Activated gamma-delta T cell treated with anti-CD3 and anti-CD28 coated beads, Interleukin-2, amount 50 U/mL, for 16 hours (primary cell): ENCODE measurements around the gene HSD17B12.

Experiments
- DNase-seq: peaks from one replicate; pipeline ENCODE4 v3.0.0-alpha.2; 2020; ENCODE audit warnings: low read depth

The HSD17B12 gene

DNA sequence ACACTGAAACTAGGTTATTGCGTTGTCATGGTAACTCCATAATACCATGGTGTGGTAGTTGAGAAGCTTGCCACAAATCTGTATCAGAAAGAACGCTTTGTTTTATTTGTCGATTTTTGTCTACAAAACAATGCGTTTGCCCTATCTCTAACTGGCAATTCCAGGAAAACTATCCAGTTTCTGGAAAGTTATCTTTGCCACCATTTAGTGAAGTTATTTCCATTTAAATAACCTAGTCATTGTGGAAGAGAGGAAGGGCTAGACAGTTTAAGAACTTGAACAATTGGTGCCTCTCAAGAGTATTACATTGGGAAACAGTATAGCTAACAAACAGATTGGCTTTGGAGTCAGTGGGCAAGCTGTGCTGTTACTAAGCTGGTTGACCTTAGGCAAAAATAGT, 7.9 kb downstream of the HSD17B12 start:
- no peak for DNase-seq

DNA sequence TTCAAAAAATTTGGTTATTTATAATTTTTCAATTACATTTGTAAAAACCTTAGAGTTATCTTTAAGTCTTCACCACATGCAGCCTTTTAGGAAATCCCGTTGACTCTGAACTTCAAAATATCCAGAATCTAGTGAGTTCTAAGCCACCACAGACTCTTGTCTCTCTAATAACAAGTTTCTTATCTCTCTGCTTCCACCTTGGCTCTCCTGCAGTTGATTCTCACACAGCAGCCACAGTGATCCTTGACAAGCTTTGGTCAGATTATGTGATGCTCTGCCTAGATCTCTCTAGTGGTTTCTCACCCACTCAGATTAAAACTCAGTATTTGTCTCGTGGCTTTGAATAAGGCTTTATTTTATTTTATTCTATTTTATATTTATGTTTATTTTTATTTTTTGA, 8.6 kb downstream of the HSD17B12 start:
- no peak for DNase-seq

DNA sequence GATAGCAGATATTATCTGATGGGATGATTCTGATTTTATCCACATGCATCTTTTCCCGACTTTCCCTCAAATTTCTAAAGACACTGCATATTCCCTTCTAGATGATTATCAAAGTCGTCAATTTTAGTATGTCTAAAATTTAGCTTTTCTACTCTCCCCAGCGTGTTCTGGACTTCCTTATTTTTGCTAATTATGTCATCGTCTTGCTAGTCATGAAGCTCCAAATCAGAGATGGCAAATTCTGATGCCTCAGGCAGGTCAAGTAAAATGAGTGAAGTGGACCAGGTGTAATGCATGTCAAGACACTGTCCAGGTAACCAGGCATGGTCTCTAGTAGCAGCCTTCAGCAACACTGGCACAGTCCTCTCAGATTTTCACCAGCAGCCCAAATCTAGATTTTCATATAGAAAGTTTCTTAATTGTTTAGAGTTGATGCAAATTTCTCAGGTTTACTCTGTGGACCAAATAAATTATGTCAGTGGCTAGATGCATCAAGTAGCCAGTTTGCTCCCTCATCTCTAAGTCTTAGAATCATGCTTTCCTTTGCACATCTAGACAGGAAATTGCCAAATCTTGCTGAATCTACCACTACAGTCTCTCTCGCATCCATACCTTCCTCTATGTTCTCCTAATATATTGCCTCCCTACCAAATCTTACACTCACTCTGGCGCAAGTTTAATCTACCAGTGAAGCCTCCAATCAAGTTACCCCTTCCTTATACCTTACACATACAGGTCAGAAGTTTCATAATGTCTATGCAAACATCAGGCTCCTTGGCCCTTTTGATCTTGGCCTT, 10.6 kb downstream of the HSD17B12 start:
- no peak for DNase-seq

DNA sequence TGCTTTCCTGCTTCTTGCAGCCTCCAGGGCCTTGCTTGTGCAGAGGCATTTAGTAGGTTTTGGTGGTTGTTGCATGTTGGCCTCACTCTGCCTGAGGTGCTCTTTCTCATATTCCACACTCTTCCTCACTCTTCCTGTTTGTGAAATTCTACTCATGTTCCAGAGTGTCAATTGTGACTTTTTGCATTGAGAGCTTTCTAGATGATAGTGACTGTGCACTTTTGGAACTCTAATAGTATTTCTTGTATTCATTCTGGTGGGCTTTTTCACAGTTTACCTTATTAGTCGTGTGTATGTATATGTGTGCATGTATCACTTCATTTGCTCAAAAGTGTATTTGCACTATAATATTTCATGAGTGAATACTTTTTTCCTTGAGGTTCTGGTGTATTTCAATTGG, 11.3 kb downstream of the HSD17B12 start:
- no peak for DNase-seq

DNA sequence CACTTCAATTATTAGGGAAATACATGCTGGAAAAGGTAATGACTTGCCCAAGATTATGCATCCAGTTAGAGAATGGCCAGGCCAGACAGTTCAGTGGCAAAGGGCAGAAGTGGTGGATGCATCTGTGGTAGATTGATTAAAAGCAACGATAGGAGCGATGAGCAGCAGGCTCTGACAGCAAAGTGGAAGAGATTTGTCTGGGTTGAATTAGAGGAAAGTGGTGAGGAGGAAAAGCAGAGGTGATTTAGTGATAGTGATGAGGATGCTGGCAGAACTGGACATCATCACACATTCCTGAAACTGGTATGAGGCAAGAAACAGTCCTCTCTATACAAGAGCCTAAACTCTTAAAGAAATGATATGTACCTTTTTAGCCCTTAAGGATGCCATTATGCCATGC, 12.5 kb downstream of the HSD17B12 start:
- DNase-seq: no peak

DNA sequence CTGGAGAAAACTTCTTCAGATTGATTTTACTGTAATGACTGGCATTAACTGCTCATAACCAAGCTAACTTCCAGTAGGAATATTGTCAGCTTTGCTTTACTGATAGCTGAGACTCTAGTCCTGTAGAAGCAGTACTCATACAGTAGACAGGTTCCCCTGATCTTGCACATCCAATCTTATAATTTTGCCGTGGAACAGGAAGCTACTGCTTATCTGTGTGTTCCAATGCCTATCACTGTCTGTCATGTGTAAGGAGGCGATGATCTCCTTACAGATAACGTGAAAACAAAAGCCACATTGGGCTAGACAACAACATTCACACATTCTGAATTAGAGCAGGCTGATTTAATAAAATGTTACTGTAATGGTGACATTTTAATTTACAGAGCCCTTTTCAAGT, 13.2 kb downstream of the HSD17B12 start:
- no peak for DNase-seq

DNA sequence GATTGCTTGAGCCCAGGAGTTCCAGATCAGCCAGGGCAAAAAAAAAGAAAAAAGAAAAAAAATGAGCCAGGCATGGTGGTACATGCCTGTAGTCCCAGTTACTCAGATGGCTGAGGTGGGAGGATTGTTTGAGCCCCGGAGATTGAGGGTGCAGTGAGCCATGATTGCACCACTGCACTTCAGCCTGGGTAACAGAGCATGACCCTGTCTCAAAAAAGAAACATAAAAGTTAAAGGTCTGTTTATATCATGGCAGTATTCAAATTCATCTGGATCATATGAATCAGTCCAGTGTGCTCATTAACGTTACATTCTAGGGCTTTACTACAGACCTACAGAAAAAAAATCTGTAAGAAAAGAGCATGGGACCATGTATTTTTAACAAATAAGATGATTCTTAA, 13.9 kb downstream of the HSD17B12 start:
- no peak for DNase-seq

DNA sequence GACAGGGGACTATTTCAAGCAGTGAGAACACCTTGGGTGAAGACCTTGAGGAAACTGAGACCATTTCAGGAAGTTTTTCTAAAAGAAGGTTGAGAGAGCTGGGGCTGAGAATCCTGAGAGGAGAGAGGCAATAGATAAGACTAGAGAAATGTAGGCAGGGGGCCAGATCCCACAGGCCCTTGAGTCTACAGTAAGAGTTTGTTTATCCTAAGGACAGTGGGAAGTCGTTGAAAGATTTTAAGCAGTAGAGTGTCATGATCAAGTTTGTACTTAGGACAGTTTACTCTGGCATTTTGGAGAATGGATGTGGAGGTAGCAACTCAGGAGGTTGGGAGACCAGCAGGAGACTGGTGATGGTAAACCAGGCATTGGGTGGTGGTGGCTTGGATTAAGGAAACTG, 17.1 kb downstream of the HSD17B12 start:
- DNase-seq: no peak

DNA sequence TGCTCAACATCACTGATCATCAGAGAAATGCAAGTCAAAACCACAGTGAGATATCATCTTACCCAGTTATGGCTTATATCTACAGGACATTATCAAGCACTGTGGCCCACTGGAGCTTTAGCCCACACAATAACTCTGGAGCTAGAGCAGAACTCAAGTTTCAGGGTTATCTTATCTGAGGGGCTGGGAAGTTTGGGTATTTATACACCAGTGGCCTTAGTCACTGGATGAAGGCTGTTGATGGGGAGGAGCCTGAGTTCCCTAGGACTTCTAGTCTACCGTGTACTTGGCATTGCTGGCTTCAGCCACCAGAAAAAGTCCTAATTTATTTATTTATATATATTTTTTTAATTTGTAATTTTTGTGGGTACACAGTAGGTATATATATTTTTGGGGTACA, 19.3 kb downstream of the HSD17B12 start:
- DNase-seq: no peak

DNA sequence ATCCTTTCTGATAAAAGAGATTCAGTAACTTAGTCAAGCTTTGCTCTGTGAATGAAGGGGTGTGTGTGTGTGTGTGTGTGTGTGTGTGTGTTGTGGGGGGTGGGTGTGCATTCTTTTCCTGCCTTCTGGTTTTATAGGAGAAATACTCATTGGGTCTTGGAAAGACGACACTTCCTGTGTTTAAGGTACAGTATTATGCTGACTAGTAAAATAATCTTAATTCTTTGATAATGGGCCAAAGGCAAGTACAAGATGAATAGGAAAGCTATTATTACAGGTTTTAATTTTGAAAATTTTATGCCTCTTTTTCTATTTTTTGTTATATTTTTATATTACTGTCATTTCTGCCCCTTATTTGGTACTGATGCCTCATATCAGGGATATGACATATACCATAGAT, 26.1 kb downstream of the HSD17B12 start:
- DNase-seq: no peak

DNA sequence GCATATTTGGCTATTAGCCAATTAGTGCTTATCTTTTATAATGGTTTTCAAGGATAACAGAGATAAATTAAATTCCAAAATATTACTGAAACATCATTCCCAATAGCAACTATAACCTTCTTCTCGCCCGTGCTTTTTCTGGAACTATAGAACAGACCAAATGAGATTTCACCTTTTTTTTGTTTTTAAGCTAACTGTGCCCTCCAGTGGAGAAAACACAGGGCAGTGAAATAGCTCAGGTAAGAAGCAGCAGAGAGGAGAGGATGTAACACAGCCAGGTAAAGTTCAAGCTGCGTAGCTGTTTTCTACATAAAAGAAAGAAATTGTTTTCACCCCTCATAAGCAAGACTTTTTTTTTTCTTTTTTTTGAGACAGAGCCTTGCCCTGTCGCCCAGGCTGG, 28.2 kb downstream of the HSD17B12 start:
- no peak for DNase-seq

DNA sequence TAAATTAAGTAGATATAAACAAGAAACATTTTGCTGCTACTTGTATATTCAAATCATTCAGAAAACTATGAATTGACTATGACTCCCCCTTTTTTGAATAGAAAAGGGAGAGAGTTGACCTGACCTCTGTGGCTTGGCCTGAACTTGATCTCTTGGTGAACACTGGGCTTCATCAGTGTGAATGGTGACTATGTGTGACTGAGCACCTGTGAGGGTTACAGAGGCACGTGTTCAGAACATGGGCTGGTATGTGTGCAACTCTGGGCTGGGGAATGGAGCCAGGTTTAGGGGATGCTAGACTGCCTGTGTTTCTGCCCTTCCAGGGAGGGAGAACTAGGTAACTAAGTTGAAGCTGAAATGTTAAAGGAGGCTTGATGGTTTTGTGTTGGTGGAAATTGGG, 29.2 kb downstream of the HSD17B12 start:
- DNase-seq: no peak

DNA sequence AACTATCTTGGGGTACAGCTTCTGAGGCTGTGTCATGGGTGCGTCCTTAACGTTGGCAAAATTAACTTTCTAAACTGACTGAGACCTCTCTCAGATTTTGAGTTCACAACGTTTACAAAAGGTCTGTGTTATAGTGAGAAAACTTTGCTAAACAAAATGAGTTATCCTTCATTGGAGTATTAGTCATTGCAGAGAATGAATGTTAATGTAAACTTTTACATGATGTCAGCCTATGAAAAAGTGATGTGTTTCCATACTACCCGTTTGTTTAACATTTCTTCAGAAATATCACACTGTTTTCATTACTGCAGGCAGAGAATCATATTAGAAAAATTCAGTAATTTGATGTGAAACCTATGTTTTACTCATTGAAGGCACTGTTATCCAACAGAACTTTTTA, 32.1 kb downstream of the HSD17B12 start:
- no peak for DNase-seq

DNA sequence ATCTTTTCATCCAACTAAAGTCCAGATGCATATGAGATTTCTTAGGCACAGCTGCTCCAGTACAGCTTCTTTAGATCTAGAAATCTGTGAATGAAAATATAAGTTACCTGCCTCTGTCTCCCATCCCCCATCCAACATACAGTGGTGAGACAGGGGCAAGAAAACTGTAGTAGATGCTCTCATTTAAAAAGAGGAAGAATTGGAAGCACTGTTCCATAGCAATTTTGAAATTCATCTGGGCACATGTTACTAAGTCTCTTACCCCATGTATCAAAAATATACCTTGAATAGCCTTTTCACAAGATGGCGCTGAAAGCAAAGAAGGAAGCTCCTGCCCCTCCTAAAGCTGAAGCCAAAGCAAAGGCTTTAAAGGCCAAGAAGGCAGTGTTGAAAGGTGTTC, 37.8 kb downstream of the HSD17B12 start:
- no peak for DNase-seq

DNA sequence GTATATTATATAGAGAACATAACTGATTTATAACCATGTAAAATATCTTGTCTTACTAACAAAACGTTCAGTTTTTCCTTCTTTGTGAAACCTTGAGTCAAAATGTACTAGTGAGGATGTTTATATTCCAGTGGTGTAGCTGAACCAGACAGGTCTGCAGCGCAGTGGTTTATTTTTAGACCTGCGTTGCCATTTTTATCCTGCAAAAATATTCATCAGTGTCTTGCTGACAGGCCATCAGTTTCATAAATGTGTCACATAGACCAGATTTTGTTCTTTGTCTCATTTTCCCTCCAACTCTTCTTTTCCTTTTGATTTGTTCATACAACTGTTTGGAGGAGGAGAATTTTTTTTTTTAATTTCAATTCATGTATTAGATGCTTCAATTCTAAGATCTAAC, 43.1 kb downstream of the HSD17B12 start:
- DNase-seq: no peak

DNA sequence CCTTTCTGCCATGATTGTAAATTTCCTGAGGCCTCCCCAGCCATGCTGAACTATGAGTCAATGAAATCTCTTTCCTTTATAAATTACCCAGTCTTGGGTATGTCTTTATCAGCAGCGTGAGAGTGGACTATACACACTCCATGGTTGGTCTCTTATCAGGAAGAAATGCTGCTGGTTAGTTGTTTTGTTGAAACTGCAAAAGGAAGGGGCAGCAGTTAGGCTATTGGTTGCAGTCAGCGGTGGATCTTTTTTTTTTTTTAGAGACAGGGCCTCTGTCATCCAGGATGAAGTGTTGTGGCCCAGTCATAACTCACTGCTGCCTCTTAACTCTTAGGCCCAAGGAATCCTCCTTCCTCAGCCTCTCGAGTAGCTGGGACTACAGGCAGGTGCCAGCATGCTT, 51.7 kb downstream of the HSD17B12 start:
- no peak for DNase-seq

DNA sequence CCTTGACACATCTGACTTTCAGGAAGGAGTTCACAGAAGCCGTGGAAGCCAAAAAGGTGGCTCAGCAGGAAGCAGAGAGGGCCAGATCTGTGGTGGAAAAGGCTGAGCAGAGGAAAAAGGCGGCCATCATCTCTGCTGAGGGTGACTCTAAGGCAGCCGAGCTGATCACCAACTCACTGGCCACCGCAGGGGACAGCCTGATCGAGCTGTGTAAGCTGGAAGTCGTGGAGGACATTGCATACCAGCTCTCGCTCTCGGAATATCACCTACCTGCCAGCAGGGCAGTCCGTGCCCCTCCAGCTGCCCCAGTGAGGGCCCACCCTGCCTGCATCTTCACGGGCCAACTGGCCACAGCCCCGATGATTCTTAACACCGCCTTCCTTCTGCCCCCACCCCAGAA, 53.7 kb downstream of the HSD17B12 start:
- DNase-seq: no peak

DNA sequence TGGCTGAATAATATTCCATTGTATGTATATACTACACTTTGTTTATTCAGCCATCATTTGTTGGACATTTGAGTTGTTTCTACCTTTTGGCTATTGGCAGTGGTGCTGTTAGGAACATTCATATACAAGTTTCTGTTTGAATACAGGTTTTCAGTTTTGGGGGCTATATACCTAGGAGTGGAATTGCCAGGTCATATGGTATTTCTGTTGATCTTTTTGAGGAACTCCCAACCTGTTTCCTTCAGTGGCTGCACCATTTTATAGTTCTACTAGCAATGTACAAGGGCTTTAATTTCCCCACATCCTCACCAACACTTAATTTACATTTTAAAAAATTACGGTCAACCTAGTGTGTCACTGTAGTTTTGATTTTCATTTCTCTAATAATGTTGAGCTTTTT, 54.6 kb downstream of the HSD17B12 start:
- DNase-seq: no peak

DNA sequence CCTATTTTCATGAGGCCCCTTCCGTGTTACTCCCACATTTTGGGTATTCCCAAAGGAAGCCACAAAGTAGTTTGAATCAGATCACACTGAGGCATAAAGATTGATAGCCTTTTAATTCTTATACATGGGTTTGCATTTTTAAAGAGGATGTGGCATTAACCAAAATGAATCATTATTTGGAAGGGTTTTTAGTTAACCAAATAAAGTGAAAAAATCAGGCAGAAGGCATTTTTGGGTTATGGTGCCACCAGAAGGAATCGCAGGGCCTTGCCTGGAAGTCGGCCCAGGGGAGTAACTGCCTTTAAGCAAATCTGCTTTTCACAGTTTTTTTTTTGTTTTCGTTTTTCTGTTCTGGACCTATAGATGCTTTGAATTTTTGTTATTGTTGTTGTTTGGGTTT, 55.4 kb downstream of the HSD17B12 start:
- no peak for DNase-seq

DNA sequence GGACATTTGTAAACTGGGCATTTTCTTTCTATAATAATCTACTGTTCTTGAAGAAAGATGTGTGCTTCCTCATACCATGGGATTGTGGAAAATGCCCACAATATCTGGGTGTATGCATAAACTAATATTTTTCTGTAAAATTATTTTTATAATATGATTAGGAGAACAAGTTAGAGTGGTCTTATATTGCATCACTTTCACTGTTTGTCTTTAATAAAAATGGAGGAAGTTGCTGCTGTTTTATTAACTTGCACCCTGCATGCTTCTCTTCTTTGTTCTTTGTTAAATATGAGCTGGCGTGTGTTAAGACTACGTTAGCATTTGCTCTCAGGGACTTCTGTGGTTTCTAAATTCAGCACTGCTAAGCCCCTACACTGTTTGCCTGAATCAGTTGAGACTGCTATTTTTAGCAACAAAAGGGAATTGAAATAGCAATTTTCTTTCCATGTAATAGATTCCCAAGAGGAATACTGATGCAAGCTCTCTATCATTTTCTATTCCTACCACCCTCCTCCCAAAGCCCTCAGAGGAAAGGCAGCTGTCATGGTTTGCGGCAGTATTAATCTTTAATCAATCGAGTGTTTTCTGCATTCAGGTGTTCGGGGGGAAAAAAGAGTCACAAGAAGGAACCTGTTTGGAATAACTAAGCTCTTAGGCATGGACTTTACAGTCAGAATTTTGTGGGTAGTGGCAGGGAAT, 56.1 kb downstream of the HSD17B12 start:
- DNase-seq: no peak

DNA sequence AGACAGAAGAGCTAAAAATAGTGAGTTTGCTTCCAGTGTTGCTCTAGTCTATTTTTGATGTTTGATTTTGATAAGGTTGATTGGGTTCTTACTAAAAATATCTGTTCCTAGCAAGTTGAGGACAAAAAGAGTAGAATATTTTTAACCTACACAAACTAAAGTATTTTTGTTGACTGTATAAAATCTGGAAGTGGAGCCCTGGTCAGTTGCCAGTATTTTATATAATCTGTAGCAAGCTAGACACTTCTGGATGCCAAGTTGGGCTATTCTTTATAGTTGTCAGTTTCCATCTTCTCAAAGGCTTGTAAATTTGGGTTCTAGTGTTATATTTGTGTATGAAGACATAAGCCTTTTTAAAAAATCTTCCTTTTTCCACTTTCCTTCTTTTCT, 56.7 kb downstream of the HSD17B12 start:
- DNase-seq: no peak

DNA sequence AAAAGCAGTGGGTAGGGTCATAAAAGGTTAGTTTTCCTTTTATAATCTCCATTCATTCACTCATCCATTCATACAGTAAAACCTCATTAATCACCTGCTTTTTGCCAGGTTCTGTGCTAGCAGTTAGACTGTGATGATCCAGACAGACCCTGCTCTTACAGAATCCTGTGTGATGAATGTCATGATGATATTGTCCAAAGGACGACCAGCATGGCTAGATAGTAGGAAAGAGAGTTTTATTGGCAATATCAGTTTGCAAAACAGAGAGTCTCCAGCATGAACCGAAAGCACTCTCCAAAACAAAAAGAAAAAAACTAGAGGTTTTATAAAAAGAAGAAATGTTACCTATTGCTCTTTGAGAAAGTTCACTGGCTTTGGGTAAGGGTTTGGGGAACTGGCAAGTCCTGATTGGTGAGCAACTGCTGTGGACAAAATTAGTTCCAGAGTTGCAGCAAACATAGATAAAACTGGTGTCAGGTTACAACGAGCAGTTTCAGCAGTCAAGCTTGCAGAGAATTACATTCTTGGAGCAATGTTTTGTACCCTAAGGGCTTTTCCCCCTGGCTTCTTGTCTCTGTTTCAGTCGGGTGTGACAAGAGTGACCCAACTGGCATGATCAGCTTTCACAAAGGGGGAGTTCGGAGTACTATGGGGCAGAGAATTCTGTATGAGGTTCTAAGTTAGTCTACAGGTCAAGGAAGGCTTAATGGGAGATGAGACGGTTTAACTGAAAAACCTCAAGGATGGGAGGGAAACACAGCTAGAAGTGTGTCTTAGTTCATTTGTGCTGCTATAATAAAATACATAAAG, 58.3 kb downstream of the HSD17B12 start:
- DNase-seq: no peak

DNA sequence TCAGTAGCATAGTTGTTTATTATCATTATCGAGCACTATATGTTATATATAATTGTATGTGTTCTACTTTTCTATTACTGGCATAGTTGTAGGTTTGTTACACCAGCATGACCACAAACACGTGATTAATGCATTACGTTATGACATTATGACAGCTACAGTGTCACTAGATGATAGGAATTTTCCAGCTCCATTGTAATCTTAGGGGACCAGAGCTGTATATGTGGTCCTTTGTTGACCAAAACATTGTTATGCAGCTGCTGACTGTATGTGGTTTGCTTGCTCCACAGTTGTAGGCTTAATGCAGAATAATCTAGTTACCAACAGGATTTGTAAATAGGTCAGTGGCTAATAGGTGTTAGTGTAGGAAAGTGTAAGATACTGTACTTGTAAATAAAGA, 66.1 kb downstream of the HSD17B12 start:
- no peak for DNase-seq
